Cardiac muscle cell (in vitro differentiated cells and primary cell): ENCODE results near the gene RFNG. TPM values are rescaled to one million over a fixed set of nuclear protein-coding genes. Genes with fewer than 3 reads are reported as not detected.

Source experiments
- DNase-seq, 2 donors: peaks; one replicate each; pipeline versions ENCODE4 v3.0.0 to v3.0.0-alpha.2; 2010 to 2017; ENCODE audit warnings: low read depth in 1 of 2, low spot score in 1 of 2
- H3K27ac ChIP-seq: fragments of 200-600 bp; sonication (generic); 2 replicates; pipeline ENCODE4 v1.5.1; 2016
- H3K27me3 ChIP-seq: fragments of 200-600 bp; sonication (generic); 2 replicates; pipeline ENCODE4 v1.6.0; 2016; ENCODE audit warnings: control low read depth
- H3K36me3 ChIP-seq: fragments of 200-600 bp; sonication (generic); 2 replicates; pipeline ENCODE4 v1.5.1; 2016; ENCODE audit warnings: control low read depth
- H3K4me1 ChIP-seq: fragments of 200-600 bp; sonication (generic); 2 replicates; pipeline ENCODE4 v1.8.1; 2017; ENCODE audit warnings: low read depth, mild to moderate bottlenecking, mixed run types
- H3K4me3 ChIP-seq: fragments of 200-600 bp; sonication (generic); 2 replicates; pipeline ENCODE4 v1.5.1; 2016; ENCODE audit warnings: mild to moderate bottlenecking
- H3K9me3 ChIP-seq: fragments of 200-600 bp; sonication (generic); 2 replicates; pipeline ENCODE4 v1.5.1; 2017; ENCODE audit warnings: low read depth, mild to moderate bottlenecking, control low read depth
- CTCF ChIP-seq: IDR thresholded peaks from 2 replicates; pipeline ENCODE4 v1.5.1; 2012; ENCODE audit warnings: low read depth, mild to moderate bottlenecking, low read length
- polyA plus RNA-seq: library from polyadenylated mRNA; unstranded; fragments of >200 nt; fragmentation: Nextera tagmentation; extraction: Ambion mirVana; gene quantifications from 2 replicates; pipeline ENCODE4 v1.2.1, GENCODE V29; 2016
- total RNA-seq: library from RNA; depleted of rRNA; stranded (reverse); fragments of >200 nt; gene quantifications from 2 replicates; pipeline ENCODE4 v1.2.3, GENCODE V29; 2016

The RFNG gene
- total and polyA plus RNA-seq, 2 experiments from 2014 or later = 94.6 to 98.3 TPM

- Histone ChIP-seq H3K9me3 (no peaks in the 10 kb centered on the region), H3K27me3 (no peaks in the 10 kb centered on the region), H3K4me3 (no peak overlapping the region), H3K4me1 (no peaks in the 10 kb centered on the region), H3K27ac (no peak overlapping the region), H3K36me3 (no peaks in the 10 kb centered on the region)
- no peak for TF ChIP-seq CTCF
- no peak for DNase-seq
These were observed 53.4 kb downstream of the RFNG start for GRCh38 chr17:81998212-81998611.

Other genes with a start within 250 kb of the RFNG start
- gene GCGR, start 247.7 kb downstream of the RFNG start, total RNA-seq = 0.15 TPM in 1 of 2 replicates, not detected in the other
- gene GCGR, start 247.7 kb downstream of the RFNG start, polyA plus RNA-seq = 0.79 TPM in 1 of 2 replicates, not detected in the other
- 161 and 219 TPM in 2 replicates for gene MCRIP1, start 218.5 kb downstream of the RFNG start, total RNA-seq
- 179 and 233 TPM in 2 replicates for gene MCRIP1, start 218.5 kb downstream of the RFNG start, polyA plus RNA-seq
- gene PPP1R27, start 216.8 kb downstream of the RFNG start, total RNA-seq = not detected in 2 replicates
- 1.0 TPM in 1 of 2 replicates, not detected in the other for gene PPP1R27, start 216.8 kb downstream of the RFNG start, polyA plus RNA-seq
- gene P4HB, start 191.3 kb downstream of the RFNG start, total RNA-seq = 972 and 1,150 TPM in 2 replicates
- 388 and 597 TPM in 2 replicates for gene P4HB, start 191.3 kb downstream of the RFNG start, polyA plus RNA-seq
- 101 and 177 TPM in 2 replicates for gene ARHGDIA, start 180.5 kb downstream of the RFNG start, total RNA-seq
- gene ARHGDIA, start 180.5 kb downstream of the RFNG start, polyA plus RNA-seq = 139 and 163 TPM in 2 replicates
- gene ALYREF, start 160.2 kb downstream of the RFNG start, total RNA-seq = 94.0 and 139 TPM in 2 replicates
- 93.0 and 130 TPM in 2 replicates for gene ALYREF, start 160.2 kb downstream of the RFNG start, polyA plus RNA-seq
- 128 and 178 TPM in 2 replicates for gene ANAPC11, start 160.1 kb downstream of the RFNG start, total RNA-seq
- 368 and 407 TPM in 2 replicates for gene ANAPC11, start 160.1 kb downstream of the RFNG start, polyA plus RNA-seq
- 2.3 and 9.1 TPM in 2 replicates for gene NPB, start 149.6 kb downstream of the RFNG start, total RNA-seq
- gene NPB, start 149.6 kb downstream of the RFNG start, polyA plus RNA-seq = 1.2 and 6.6 TPM in 2 replicates
- gene PCYT2, start 140.4 kb downstream of the RFNG start, total RNA-seq = 83.8 and 111 TPM in 2 replicates
- 73.3 and 138 TPM in 2 replicates for gene PCYT2, start 140.4 kb downstream of the RFNG start, polyA plus RNA-seq
- gene SIRT7, start 133.6 kb downstream of the RFNG start, total RNA-seq = 10.4 and 26.7 TPM in 2 replicates
- gene SIRT7, start 133.6 kb downstream of the RFNG start, polyA plus RNA-seq = 13.3 and 16.7 TPM in 2 replicates
- gene MAFG, start 124.1 kb downstream of the RFNG start, total RNA-seq = 14.8 and 16.1 TPM in 2 replicates
- 23.9 and 27.0 TPM in 2 replicates for gene MAFG, start 124.1 kb downstream of the RFNG start, polyA plus RNA-seq
- gene PYCR1, start 114.5 kb downstream of the RFNG start, total RNA-seq = 109 and 162 TPM in 2 replicates
- gene PYCR1, start 114.5 kb downstream of the RFNG start, polyA plus RNA-seq = 147 and 153 TPM in 2 replicates
- 12.2 and 22.8 TPM in 2 replicates for gene MYADML2, start 104.6 kb downstream of the RFNG start, total RNA-seq
- gene MYADML2, start 104.6 kb downstream of the RFNG start, polyA plus RNA-seq = 17.1 and 17.9 TPM in 2 replicates
- 7.4 and 8.1 TPM in 2 replicates for gene NOTUM, start 90.6 kb downstream of the RFNG start, total RNA-seq
- 4.2 and 8.8 TPM in 2 replicates for gene NOTUM, start 90.6 kb downstream of the RFNG start, polyA plus RNA-seq
- 48.5 and 58.9 TPM in 2 replicates for gene ASPSCR1, start 74.2 kb downstream of the RFNG start, total RNA-seq
- 63.1 and 74.0 TPM in 2 replicates for gene ASPSCR1, start 74.2 kb downstream of the RFNG start, polyA plus RNA-seq
- gene CENPX, start 28.9 kb downstream of the RFNG start, total RNA-seq = 82.9 and 108 TPM in 2 replicates
- gene CENPX, start 28.9 kb downstream of the RFNG start, polyA plus RNA-seq = 98.2 and 129 TPM in 2 replicates
- gene LRRC45, start 28.5 kb downstream of the RFNG start, total RNA-seq = 36.5 and 43.3 TPM in 2 replicates
- 15.2 and 31.8 TPM in 2 replicates for gene LRRC45, start 28.5 kb downstream of the RFNG start, polyA plus RNA-seq
- gene RAC3, start 20.1 kb downstream of the RFNG start, total RNA-seq = 58.7 and 73.7 TPM in 2 replicates
- gene RAC3, start 20.1 kb downstream of the RFNG start, polyA plus RNA-seq = 9.9 and 16.4 TPM in 2 replicates
- 164 and 256 TPM in 2 replicates for gene DCXR, start 14.1 kb downstream of the RFNG start, total RNA-seq
- gene DCXR, start 14.1 kb downstream of the RFNG start, polyA plus RNA-seq = 228 and 312 TPM in 2 replicates
- 231 and 235 TPM in 2 replicates for gene GPS1, start 87 bp upstream of the RFNG start, total RNA-seq
- gene GPS1, start 87 bp upstream of the RFNG start, polyA plus RNA-seq = 223 and 257 TPM in 2 replicates
- 109 and 184 TPM in 2 replicates for gene DUS1L, start 14.0 kb upstream of the RFNG start, total RNA-seq
- gene DUS1L, start 14.0 kb upstream of the RFNG start, polyA plus RNA-seq = 183 and 196 TPM in 2 replicates
- 276 and 279 TPM in 2 replicates for gene FASN, start 46.4 kb upstream of the RFNG start, total RNA-seq
- gene FASN, start 46.4 kb upstream of the RFNG start, polyA plus RNA-seq = 61.8 and 85.9 TPM in 2 replicates
- 28.3 and 46.2 TPM in 2 replicates for gene CCDC57, start 161.0 kb upstream of the RFNG start, total RNA-seq
- 53.5 and 56.0 TPM in 2 replicates for gene CCDC57, start 161.0 kb upstream of the RFNG start, polyA plus RNA-seq
- gene SLC16A3, start 177.2 kb upstream of the RFNG start, total RNA-seq = 313 and 327 TPM in 2 replicates
- gene SLC16A3, start 177.2 kb upstream of the RFNG start, polyA plus RNA-seq = 55.6 and 63.2 TPM in 2 replicates
- gene CSNK1D, start 221.9 kb upstream of the RFNG start, total RNA-seq = 40.3 and 53.1 TPM in 2 replicates
- 106 and 134 TPM in 2 replicates for gene CSNK1D, start 221.9 kb upstream of the RFNG start, polyA plus RNA-seq